T-helper 2 cell treated with Interferon-gamma antibody and Interleukin-4, amounts not matched to agents 100 ng/mL and 5 ng/mL, for 36 hours (primary cell): Measurements from ENCODE around the gene DUS2. TPM values are rescaled to one million over a fixed set of nuclear protein-coding genes. Genes with fewer than 3 reads are reported as not detected.
"Not testable (repeated sequence)": the region's sequence is repeated elsewhere in the genome, so short reads cannot be mapped to it uniquely, and the experiment has no call there.

Experiments
- intact Hi-C: fragments of 100-400 bp; cut with micrococcal nuclease; formaldehyde crosslinking; loops from one replicate; pipeline ENCODE4 v1.15.1; 2023
- total RNA-seq: library from RNA; stranded (reverse); gene quantifications from 2 replicates; pipeline ENCODE4 v1.2.3, GENCODE V29; 2022

The DUS2 gene
- total RNA-seq, 1 donor from 2014 or later, result 23.8 TPM

GRCh38 chr16:68088130-68088972 lies 65.3 kb downstream of the DUS2 start:
- intact Hi-C loops, result loop anchor here (5.0 kb wide), 1 partner anchor 44 kb away; no protein-coding TSS in a partner anchor

DNA sequence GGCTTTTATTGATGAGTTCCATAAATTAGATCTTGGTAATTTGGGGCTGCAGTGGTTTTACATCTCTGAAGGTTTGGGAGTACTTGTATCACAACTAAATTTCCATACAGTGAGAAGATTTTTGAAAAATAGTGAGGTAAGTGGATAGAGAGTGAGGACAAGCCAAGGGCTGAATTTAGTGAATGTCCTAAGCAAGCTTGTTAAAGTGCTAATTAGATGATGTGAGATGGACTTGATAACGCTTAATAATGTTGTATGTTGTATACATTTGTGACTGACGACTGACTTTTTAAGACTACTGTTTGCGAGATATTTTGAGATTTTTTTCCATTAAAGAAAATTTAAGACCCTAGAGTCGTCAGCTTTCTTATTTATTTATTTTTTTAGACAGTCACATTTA lies 66.0 kb downstream of the DUS2 start:
- intact Hi-C loops, result loop anchor here (5.0 kb wide), 1 partner anchor 43 kb away; no protein-coding TSS in a partner anchor

DNA sequence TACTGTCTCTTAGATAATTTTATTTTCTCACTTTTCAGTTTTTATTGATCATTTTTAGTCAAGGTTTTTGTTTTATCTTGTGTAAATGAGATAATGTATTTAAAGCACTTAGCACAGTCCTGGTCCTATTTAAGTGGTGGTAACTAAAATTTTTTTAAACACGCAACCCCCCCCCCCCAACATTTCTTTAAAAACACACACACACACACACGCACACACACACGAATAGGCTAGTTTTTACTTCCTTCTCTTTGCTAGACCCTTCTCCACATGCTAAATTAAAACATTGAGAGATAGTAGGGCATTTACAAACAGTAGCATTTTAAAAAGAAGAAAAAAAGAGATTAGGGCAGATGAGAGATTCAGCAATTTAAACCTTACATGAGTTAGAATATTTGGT lies 67.0 kb downstream of the DUS2 start:
- intact Hi-C loops, result no loop called here

- intact Hi-C loops, result no loop called here
Measured at GRCh38 chr16:68090533-68090932, 67.4 kb downstream of the DUS2 start.

- intact Hi-C loops, result no loop called here
Measured at GRCh38 chr16:68091380-68092261, 68.5 kb downstream of the DUS2 start.

DNA sequence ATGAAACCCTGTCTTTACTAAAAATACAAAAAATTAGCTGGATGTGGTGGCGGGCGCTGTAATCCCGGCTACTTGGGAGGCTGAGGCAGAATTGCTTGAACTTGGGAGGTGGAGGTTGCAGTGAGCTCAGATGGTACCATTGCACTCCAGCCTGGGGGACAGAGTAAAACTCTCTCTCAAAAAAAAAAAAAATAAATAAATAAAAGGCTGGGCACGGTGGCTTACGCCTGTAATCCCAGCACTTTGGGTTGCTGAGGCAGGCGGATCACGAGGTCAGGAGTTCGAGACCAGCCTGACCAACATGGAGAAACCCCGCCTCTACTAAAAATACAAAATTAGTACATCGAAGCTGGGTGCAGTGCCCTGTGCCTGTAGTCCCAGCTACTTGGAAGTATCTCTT lies 69.2 kb downstream of the DUS2 start:
- intact Hi-C loops, result not testable (repeated sequence)

- intact Hi-C loops, result loop anchor here (2.0 kb wide), 2 partner anchors 23 to 135 kb away; no protein-coding TSS in a partner anchor
Measured at GRCh38 chr16:68093816-68094613, 70.9 kb downstream of the DUS2 start.

- intact Hi-C loops, result loop anchor here (2.0 kb wide), 2 partner anchors 22 to 134 kb away; no protein-coding TSS in a partner anchor
Measured at GRCh38 chr16:68094614-68094934, 71.5 kb downstream of the DUS2 start.

GRCh38 chr16:68096491-68096890 lies 73.4 kb downstream of the DUS2 start:
- intact Hi-C loops, result no loop called here

DNA sequence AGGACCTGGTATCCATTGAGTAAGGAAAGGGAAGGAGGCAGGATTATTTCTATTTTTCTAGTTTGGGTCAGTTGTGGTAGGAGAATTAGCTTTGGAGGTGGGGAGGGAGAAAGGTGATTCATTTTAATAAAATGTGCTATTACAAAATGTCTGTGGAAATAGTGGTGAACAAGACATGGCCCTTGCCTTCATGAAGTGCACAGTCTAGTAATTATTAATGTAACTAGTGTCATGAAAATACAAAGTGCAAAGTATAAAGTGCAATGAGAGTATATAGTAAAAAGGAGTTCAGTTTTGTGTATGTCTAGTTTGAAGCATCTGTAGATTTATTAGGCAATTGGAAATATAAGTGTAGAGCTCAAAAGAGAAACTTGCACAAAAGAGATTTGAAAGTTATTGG lies 74.0 kb downstream of the DUS2 start:
- intact Hi-C loops, result no loop called here

DNA sequence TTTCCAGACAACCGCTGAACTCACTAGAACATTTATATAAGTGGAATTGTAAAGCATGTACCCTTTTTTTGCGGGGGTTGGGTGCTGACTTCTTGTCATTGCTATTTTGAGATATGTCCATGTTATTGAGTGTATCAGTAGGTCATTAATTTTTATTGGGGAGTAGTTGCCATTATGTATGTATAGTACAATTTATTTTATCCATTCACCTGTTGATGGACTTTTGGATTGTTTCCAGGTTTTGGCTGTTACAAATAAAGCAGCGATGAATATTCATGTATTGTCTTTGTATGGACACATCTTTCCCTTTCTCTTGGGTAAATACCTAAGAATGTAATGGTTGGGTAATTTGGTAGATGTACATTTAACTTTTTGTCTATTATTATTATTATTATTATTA lies 74.8 kb downstream of the DUS2 start:
- intact Hi-C loops, result no loop called here

- intact Hi-C loops, result no loop called here
Measured at GRCh38 chr16:68100488-68100887, 77.4 kb downstream of the DUS2 start.

DNA sequence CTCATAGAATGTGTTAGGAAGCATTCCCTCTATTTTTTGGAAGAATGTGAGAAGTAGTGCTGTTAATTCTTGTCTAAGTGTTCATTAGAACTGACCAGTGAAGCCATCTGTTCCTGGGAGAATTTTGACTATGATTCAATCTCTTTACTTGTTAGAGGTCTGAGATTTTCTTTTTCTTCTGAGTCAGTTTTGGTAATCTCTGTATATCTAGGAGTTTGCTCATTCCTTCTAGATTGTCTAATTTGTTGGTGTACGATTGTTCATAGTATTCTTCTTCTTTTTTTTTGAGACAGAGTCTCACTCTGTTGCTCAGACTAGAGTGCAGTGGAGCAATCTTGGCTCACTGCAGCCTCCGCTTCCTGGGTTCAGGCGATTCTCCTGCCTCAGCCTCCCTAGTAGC lies 82.5 kb downstream of the DUS2 start:
- intact Hi-C loops, result no loop called here

DNA sequence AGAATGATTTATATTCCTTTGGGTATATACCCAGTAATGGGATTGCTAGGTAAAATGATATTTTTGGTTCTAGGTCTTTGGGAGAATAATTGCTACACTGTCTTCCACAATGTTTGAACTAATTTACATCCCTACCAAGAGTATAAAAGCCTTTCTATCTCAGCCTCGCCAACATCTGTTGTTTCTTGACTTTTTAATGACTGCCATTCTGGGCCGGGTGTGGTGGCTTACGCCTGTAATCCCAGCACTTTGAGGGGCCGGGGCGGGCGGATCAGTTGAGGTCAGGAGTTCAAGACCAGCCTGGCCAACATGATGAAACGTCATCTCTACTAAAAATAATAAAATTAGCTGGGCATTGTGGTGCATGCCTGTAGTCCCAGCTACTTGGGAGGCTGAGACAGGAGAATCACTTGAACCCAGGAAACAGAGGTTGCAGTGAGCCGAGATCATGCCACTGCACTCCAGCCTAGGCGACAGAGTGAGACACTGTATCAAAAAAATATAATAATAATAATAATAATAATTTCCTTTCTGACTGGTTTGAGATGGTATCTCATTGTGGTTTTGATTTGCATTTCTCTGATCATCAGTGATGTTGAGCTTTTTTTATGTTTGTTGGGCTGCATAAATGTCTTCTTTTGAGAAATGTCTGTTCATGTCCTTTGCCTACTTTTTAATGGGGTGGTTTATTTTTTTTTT lies 84.3 kb downstream of the DUS2 start:
- intact Hi-C loops, result not testable (repeated sequence)

GRCh38 chr16:68109156-68109555 lies 86.1 kb downstream of the DUS2 start:
- intact Hi-C loops, result not testable (repeated sequence)

DNA sequence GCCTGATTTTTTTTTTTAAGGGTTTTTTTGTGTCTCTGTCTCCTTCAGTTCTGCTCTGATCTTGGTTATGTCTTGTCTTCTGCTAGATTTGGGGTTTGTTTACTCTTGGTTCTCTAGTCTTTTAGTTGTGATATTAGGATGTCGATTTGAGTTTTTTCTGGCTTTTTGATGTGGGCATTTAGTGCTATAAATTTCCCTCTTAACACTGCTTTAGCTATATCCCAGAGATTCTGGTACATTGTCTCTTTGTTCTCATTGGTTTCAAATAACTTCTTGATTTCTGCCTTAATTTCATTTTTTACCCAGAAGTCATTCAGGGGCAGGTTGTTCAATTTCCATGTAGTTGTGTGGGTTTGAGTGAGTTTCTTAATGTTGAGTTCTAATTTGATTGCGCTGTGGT lies 87.5 kb downstream of the DUS2 start:
- intact Hi-C loops, result not testable (repeated sequence)

- intact Hi-C loops, result no loop called here
Measured at GRCh38 chr16:68111379-68111778, 88.3 kb downstream of the DUS2 start.

GRCh38 chr16:68113059-68113761 lies 90.1 kb downstream of the DUS2 start:
- intact Hi-C loops, result no loop called here

GRCh38 chr16:68113765-68114240 lies 90.7 kb downstream of the DUS2 start:
- intact Hi-C loops, result no loop called here

- intact Hi-C loops, result not testable (repeated sequence)
Measured at GRCh38 chr16:68114939-68115338, 91.9 kb downstream of the DUS2 start.
